HG03565 (cell line): Measurements from ENCODE around the gene RAD23B.
"Not testable (repeated sequence)": the region's sequence is repeated elsewhere in the genome, so short reads cannot be mapped to it uniquely, and the experiment has no call there.

Source experiments
- ATAC-seq: cut with Tn5 transposase; IDR thresholded peaks from one replicate; pipeline ENCODE4 v1.9.1; 2021; ENCODE audit warnings: mild to moderate bottlenecking, moderate library complexity; ENCODE audit not compliant: unreplicated experiment

The RAD23B gene

GRCh38 chr9:107290619-107291018 lies 7.5 kb downstream of the RAD23B start:
- ATAC-seq: no peak

GRCh38 chr9:107292821-107293542 lies 9.9 kb downstream of the RAD23B start:
- ATAC-seq: no peak

GRCh38 chr9:107293543-107294085 lies 10.5 kb downstream of the RAD23B start:
- ATAC-seq: no peak

GRCh38 chr9:107294756-107295155 lies 11.7 kb downstream of the RAD23B start:
- ATAC-seq: no peak

GRCh38 chr9:107295995-107296394 lies 12.9 kb downstream of the RAD23B start:
- ATAC-seq: no peak

GRCh38 chr9:107296592-107296991 lies 13.5 kb downstream of the RAD23B start:
- ATAC-seq: not testable (repeated sequence)

- ATAC-seq: no peak
Measured at GRCh38 chr9:107299437-107299836, 16.4 kb downstream of the RAD23B start.

GRCh38 chr9:107306308-107306707 lies 23.2 kb downstream of the RAD23B start:
- ATAC-seq: no peak

- no peak for ATAC-seq
Measured at GRCh38 chr9:107307331-107307730, 24.3 kb downstream of the RAD23B start.

- no peak for ATAC-seq
Measured at GRCh38 chr9:107308461-107308860, 25.4 kb downstream of the RAD23B start.

GRCh38 chr9:107309271-107309670 lies 26.2 kb downstream of the RAD23B start:
- peak; percentile 68 for ATAC-seq

GRCh38 chr9:107312376-107313050 lies 29.4 kb downstream of the RAD23B start:
- ATAC-seq: no peak

- ATAC-seq: no peak
Measured at GRCh38 chr9:107313555-107314096, 30.5 kb downstream of the RAD23B start.

- ATAC-seq: no peak
Measured at GRCh38 chr9:107314763-107315162, 31.7 kb downstream of the RAD23B start.

GRCh38 chr9:107316795-107317661 lies 33.9 kb downstream of the RAD23B start:
- no peak for ATAC-seq

GRCh38 chr9:107322643-107323042 lies 39.6 kb downstream of the RAD23B start:
- ATAC-seq: no peak

- ATAC-seq: no peak
Measured at GRCh38 chr9:107323836-107324585, 40.9 kb downstream of the RAD23B start.

GRCh38 chr9:107325842-107326241 lies 42.8 kb downstream of the RAD23B start:
- no peak for ATAC-seq

GRCh38 chr9:107328510-107328909 lies 45.4 kb downstream of the RAD23B start:
- no peak for ATAC-seq

- ATAC-seq: no peak
Measured at GRCh38 chr9:107330420-107330819, 47.3 kb downstream of the RAD23B start.
